HepG2 (cell line): ENCODE measurements around the gene EDC3. TPM values are rescaled to one million over a fixed set of nuclear protein-coding genes. Genes with fewer than 3 reads are reported as not detected.
A peak's percentile ranks its signal among the peaks of the same experiment; 100 is the strongest.

ENCODE experiments used
- ATRX ChIP-seq: sonication (generic); formaldehyde crosslinking; IDR thresholded peaks from 2 replicates; pipeline ENCODE4 v1.4.0; 2020; ENCODE audit warnings: missing genetic modification reagents, borderline replicate concordance
- GTF2F1 ChIP-seq: fragments of 150-350 bp; IDR thresholded peaks from 2 replicates; pipeline ENCODE4 v1.6.1; 2014; ENCODE audit warnings: low read length
- HNF4G ChIP-seq, 2 experiments: sonication (generic) in 1 of 2; formaldehyde crosslinking in 1 of 2; IDR thresholded peaks; 2 replicates each; pipeline versions ENCODE4 v1.4.0 to v1.6.1; 2011 to 2020; ENCODE audit warnings: borderline replicate concordance in 2 of 2, low read depth in 2 of 2, mild to moderate bottlenecking in 2 of 2, low read length in 1 of 2, missing genetic modification reagents in 1 of 2, moderate library complexity in 1 of 2
- NFE2 ChIP-seq: sonication (generic); formaldehyde crosslinking; IDR thresholded peaks from 2 replicates; pipeline ENCODE4 v1.4.0; 2020; ENCODE audit warnings: missing genetic modification reagents
- PAX8 ChIP-seq: sonication (generic); formaldehyde crosslinking; IDR thresholded peaks from 2 replicates; pipeline ENCODE4 v1.8.0; 2022; ENCODE audit warnings: mild to moderate bottlenecking, missing genetic modification reagents, borderline replicate concordance
- RERE ChIP-seq: IDR thresholded peaks from 2 replicates; pipeline ENCODE4 v1.6.1; 2016; ENCODE audit warnings: low read depth, missing genetic modification reagents, missing compliant biosample characterization
- SKI ChIP-seq: fragments of 450-650 bp; IDR thresholded peaks from one replicate; pipeline ENCODE4 v1.6.1; 2018; ENCODE audit warnings: mild to moderate bottlenecking; ENCODE audit not compliant: partially characterized antibody
- SMARCC2 ChIP-seq: fragments of 450-650 bp; IDR thresholded peaks from 2 replicates; pipeline ENCODE4 v1.6.1; 2017; ENCODE audit warnings: antibody characterized with exemption, mild to moderate bottlenecking
- SNRNP70 ChIP-seq: fragments of 200-400 bp; formaldehyde crosslinking; IDR thresholded peaks from 2 replicates; pipeline ENCODE4 v1.6.1; 2017; ENCODE audit warnings: mild to moderate bottlenecking, low read depth, low read length, moderate library complexity
- SOX6 ChIP-seq, 2 experiments: fragments of 450-650 bp in 1 of 2; sonication (generic) in 1 of 2; formaldehyde crosslinking in 1 of 2; IDR thresholded peaks; 2 replicates each; pipeline versions ENCODE4 v1.4.0 to v1.6.1; 2017 to 2020; ENCODE audit warnings: antibody characterized with exemption in 1 of 2, mild to moderate bottlenecking in 1 of 2, missing genetic modification reagents in 1 of 2
- ZFP36L1 ChIP-seq: sonication (generic); formaldehyde crosslinking; IDR thresholded peaks from 2 replicates; pipeline ENCODE4 v1.8.0; 2022; ENCODE audit warnings: mild to moderate bottlenecking, missing genetic modification reagents, moderate library complexity
- ZNF12 ChIP-seq: sonication (generic); formaldehyde crosslinking; IDR thresholded peaks from 2 replicates; pipeline ENCODE4 v1.5.0; 2020; ENCODE audit warnings: missing genetic modification reagents
- ZNF414 ChIP-seq: sonication (generic); formaldehyde crosslinking; IDR thresholded peaks from 2 replicates; pipeline ENCODE4 v1.5.0; 2020; ENCODE audit warnings: missing genetic modification reagents
- ZNF589 ChIP-seq: sonication (generic); formaldehyde crosslinking; conservative IDR thresholded peaks from 2 replicates; pipeline ENCODE4 v1.8.0; 2022; ENCODE audit warnings: mild to moderate bottlenecking, moderate library complexity, missing genetic modification reagents
- ZNF598 ChIP-seq: sonication (generic); formaldehyde crosslinking; IDR thresholded peaks from 2 replicates; pipeline ENCODE4 v1.5.1; 2020; ENCODE audit warnings: mild to moderate bottlenecking, missing genetic modification reagents, borderline replicate concordance
- ZNF773 ChIP-seq: sonication (generic); formaldehyde crosslinking; IDR thresholded peaks from 2 replicates; pipeline ENCODE4 v1.4.0; 2020; ENCODE audit warnings: missing genetic modification reagents, borderline replicate concordance
- polyA plus RNA-seq, 8 experiments: library from polyadenylated mRNA; depleted of rRNA in 3 of 8; stranded (reverse) in 7 of 8; unstranded in 1 of 8; fragments of >200 nt; fragmentation: Illumina TruSeq in 4 of 8; extraction: Trizol in 4 of 8; gene quantifications; 2 replicates each; pipeline versions ENCODE4 v1.2.1 to v1.2.3, GENCODE V29; 2011 to 2016; ENCODE audit warnings: low read depth in 4 of 8, missing spikeins in 1 of 8, mixed read lengths in 1 of 8; ENCODE audit not compliant: insufficient read depth in 1 of 8
- total RNA-seq, 5 experiments: library from RNA; depleted of rRNA; stranded (reverse); fragments of >200 nt; fragmentation: Illumina TruSeq; extraction: Trizol; gene quantifications; 2 replicates each; pipeline ENCODE4 v1.2.3, GENCODE V29; 2016; ENCODE audit warnings: low read depth in 1 of 5
- TF ChIP-seq, protein P1 (sequence below): sonication (generic); formaldehyde crosslinking; IDR thresholded peaks from 2 replicates; pipeline ENCODE4 v1.5.0; 2020; ENCODE audit warnings: mild to moderate bottlenecking, missing genetic modification reagents, borderline replicate concordance

EDC3 gene
- total and polyA plus RNA-seq, 2 of the 13 experiments (the other 11 are each of a cell fraction or from before 2014, with no cell fraction given), result 17.4 to 32.0 TPM

DNA sequence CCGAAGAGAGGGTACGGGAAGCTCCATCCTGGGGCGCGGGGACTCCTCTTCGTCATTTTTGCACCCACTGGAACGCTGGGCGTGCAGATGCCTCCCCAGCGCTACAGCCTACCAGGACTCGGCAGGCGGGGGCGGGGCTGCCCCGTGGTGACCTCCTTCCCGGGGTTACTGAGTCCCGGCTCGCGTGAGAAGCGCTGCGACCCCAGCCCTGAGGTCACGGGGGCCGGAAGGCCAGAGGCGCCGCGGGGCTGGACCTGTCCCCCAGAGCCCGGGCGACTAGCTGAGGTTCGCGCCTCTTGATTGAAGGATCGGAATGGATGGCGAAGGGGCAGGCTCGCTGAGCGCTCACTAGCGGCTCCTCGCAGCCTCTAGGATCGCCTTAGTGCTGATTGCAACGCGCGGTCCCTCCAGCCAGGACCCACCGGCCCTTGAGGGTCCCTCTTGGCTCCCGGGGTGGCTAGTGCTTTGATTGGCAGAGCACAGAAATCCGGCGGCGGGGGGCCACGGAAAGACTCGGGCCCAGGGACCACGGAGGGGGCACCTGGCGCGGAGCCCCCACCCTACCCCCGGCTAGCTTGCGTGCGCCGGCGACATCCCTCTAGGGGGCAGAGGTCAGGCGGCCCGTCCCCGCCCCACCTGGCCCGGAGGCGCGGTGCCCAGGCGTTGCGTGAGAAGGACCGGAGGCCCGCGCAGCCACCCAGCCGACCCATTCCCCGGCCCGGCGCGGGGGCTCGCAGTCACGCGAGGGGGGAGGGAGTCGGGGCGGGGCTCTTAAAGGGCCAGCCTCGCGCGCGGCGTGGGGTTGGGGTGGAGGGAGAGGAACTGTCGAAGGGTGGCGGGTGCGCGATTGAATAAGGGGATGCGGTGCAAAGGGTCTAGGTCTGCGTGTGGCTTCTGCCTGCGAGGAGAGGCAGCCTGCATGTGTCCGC is 30.3 kb upstream of the EDC3 start (continued):
- TF ChIP-seq ZNF589 (peak; percentile 59; the same call in 1 of the 2 replicates), ATRX (no peak), SNRNP70 (no peak), HNF4G (IDR thresholded peaks at IDR 0.05; ENCODE audit: borderline replicate concordance, low read depth, low read length) (peak; percentile 52; the same call in 1 of the 2 replicates), HNF4G (CRISPR knock-in tag; IDR thresholded peaks at IDR 0.05; ENCODE audit: borderline replicate concordance, low read depth) (peak; percentile 64; the same call in 1 of the 2 replicates), ZNF598 (CRISPR knock-in tag) (no peak), PAX8 (CRISPR knock-in tag) (no peak), ZNF773 (CRISPR knock-in tag) (no peak), NFE2 (CRISPR knock-in tag) (no peak), GTF2F1 (no peak), SOX6 (IDR thresholded peaks at IDR 0.05) (no peak), SOX6 (CRISPR knock-in tag; IDR thresholded peaks at IDR 0.05) (peak; percentile 51), ZNF414 (0 out of 2 replicates have a peak, but pooled peaks have one; percentile 37), RERE (CRISPR knock-in tag) (no peak), SKI (peak; percentile 12), SMARCC2 (no peak), ZFP36L1 (no peak), ZNF12 (CRISPR knock-in tag) (no peak)
- TF ChIP-seq, protein P1, sequence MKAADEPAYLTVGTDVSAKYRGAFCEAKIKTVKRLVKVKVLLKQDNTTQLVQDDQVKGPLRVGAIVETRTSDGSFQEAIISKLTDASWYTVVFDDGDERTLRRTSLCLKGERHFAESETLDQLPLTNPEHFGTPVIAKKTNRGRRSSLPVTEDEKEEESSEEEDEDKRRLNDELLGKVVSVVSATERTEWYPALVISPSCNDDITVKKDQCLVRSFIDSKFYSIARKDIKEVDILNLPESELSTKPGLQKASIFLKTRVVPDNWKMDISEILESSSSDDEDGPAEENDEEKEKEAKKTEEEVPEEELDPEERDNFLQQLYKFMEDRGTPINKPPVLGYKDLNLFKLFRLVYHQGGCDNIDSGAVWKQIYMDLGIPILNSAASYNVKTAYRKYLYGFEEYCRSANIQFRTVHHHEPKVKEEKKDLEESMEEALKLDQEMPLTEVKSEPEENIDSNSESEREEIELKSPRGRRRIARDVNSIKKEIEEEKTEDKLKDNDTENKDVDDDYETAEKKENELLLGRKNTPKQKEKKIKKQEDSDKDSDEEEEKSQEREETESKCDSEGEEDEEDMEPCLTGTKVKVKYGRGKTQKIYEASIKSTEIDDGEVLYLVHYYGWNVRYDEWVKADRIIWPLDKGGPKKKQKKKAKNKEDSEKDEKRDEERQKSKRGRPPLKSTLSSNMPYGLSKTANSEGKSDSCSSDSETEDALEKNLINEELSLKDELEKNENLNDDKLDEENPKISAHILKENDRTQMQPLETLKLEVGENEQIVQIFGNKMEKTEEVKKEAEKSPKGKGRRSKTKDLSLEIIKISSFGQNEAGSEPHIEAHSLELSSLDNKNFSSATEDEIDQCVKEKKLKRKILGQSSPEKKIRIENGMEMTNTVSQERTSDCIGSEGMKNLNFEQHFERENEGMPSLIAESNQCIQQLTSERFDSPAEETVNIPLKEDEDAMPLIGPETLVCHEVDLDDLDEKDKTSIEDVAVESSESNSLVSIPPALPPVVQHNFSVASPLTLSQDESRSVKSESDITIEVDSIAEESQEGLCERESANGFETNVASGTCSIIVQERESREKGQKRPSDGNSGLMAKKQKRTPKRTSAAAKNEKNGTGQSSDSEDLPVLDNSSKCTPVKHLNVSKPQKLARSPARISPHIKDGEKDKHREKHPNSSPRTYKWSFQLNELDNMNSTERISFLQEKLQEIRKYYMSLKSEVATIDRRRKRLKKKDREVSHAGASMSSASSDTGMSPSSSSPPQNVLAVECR (CRISPR knock-in tag), result peak; percentile 61; the same call in 1 of the 2 replicates
